Embryonic facial prominence (tissue), 1 donor: ENCODE measurements around the gene SLC4A4.

Experiments used
- DNase-seq: peaks from one replicate; pipeline ENCODE4 v3.0.0-alpha.2; 2016; ENCODE audit errors: extremely low spot score

The SLC4A4 gene

GRCh38 chr4:71338846-71339593, at the start of gene SLC4A4:
Gene SLC4A4, plus strand, starts transcription at chr4:71339020.
- DNase-seq = no peak

- DNase-seq = no peak
Measured at GRCh38 chr4:71290074-71290473, 48.7 kb upstream of the SLC4A4 start.

DNA sequence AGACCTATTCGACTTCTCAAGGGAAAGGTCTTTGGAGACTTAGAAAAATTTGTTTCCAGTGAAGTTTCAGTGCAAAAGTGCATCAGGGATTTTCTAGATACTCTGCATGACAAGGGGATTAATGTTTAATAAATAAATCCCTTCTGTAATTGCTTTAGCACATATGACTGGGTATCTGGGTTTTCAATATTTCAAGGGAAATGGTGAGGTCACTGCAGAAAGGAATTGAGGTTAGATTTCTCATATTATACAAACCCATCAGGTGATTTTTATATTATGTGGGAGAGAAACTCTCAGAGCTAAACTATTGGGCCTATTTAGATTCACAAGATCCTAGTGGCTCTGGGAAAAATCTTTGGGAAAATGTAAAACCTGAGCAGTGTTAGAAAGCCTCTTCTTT, 48.3 kb upstream of the SLC4A4 start:
- DNase-seq = no peak

- DNase-seq = no peak
Measured at GRCh38 chr4:71292228-71292627, 46.6 kb upstream of the SLC4A4 start.

- DNase-seq = no peak
Measured at GRCh38 chr4:71293705-71294104, 45.1 kb upstream of the SLC4A4 start.

DNA sequence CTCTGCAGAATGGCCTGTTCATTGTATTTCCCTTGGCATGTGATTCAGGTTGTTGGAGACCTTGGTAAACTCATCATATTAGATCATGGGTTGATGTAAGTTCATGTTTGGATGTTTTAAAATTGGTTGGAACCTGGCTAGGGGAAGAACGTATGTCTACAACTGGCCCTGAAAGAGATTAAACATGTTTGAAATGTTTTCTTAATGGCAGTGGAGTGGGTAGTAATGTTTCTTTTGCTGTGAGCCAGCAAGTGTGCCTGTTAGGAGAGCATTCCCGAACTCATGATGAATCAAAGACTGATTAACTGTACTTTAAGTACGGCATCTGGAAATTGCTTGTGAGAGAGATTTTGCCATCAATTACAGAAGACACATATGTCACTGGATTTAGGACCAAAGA, 44.5 kb upstream of the SLC4A4 start:
- DNase-seq = no peak

GRCh38 chr4:71296945-71297344, 41.9 kb upstream of the SLC4A4 start:
- DNase-seq = no peak

DNA sequence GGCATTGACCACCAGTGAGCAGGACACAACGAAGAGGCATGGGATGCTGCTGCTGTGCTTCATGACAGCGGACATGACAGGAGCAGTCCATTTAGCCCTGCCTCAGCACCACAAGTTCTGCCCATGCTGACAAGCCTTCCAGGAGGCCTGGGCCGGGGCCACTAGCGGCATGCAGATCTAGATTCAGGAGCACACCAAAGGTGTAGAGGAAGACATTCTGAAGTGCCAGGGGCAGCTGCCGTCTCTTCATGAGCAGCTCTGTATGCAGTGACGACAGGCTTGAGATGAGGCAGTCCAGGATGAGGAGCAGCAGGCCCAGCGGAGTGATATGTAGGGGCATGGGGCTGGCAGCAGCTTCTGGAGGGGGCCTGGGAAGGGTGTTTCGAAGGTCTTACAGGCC, 38.5 kb upstream of the SLC4A4 start:
- DNase-seq = no peak

DNA sequence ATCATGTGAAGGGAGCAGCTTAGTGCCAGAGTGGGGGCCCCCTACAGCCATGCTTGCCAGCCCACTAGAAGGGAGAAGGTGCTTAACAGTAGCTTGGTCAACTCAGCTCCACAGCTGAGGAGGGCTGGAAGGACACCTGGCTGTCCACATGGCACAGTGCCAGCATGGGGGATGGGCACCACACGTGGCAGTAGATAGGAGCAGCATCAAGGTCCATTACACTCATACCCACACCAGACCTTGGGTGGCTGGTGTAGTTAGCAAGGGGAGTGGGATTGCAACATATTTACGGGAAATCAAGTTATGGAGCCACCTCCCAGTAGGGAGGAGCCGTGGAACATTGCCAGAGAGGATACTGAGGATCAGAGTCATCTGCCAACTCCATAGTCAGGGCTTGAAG, 37.9 kb upstream of the SLC4A4 start:
- DNase-seq = no peak

DNA sequence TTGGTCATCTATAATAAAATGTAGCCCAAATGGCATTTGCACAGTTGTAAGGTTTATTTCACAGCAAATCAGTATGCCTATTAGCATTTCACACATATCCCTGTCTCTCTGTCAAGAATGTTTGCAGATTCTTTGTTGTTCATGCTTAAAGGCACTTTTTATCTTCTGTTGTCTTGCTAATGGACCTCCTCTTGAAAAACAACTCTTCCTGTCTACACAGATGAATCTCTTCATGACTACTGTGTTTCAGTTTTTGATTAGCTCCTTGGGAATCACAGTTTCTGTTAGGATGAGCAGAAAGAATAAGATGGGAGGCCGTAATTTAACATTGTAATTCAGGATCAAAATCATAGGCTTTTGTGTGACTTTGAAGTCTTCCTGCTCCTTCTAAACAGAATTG, 35.5 kb upstream of the SLC4A4 start:
- no peak for DNase-seq

- no peak for DNase-seq
Measured at GRCh38 chr4:71303850-71304249, 35.0 kb upstream of the SLC4A4 start.

DNA sequence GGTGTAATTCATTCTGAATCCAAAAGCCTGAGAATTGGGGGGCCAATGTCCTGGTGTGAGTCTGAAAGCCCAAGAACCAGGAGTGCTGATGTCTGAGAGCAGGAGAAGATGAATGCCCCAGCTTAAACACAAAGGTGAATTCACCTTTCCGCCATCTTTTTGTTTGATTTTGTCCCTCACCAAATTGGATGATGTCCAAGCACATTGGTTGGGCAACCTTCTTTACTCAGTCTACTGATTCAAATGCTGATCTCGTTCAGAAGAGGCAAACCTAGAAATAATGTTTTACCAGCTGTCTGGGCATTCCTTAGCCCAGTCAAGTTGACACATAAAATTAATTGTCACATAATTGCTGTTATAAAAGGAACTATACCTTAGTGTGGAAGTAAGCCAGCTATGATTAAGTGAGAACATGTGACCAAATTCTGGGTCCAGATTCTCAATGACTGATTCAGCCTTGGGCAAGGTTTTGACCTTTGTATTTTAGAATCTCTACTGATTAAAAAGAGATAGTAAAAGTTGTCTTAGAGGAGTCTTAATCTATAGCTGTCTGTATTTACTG, 34.5 kb upstream of the SLC4A4 start:
- no peak for DNase-seq

GRCh38 chr4:71307729-71308128, 31.1 kb upstream of the SLC4A4 start:
- DNase-seq = no peak

DNA sequence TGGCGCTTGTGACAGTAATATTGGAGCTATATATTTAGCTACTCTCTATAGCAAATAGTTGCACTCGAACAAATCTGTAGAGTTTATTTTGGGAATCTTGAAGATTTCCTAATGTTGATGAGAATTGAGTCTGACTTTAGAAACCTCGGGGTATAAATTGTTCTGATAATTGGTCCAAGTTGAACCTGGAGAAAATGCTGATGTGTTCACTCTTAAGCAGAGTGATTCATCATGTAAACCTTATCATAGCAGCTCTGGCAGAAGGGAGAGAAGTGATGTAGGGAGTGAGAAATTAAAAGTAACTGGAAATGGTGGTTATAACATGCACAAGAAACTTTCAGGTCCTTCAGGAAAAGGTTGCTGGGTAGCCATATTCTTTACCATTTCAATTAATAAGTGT, 16.4 kb upstream of the SLC4A4 start:
- no peak for DNase-seq

GRCh38 chr4:71333368-71333767, 5.5 kb upstream of the SLC4A4 start:
- peak; percentile 2 for DNase-seq

GRCh38 chr4:71333960-71334359, 4.9 kb upstream of the SLC4A4 start:
- peak; percentile 3 for DNase-seq

DNA sequence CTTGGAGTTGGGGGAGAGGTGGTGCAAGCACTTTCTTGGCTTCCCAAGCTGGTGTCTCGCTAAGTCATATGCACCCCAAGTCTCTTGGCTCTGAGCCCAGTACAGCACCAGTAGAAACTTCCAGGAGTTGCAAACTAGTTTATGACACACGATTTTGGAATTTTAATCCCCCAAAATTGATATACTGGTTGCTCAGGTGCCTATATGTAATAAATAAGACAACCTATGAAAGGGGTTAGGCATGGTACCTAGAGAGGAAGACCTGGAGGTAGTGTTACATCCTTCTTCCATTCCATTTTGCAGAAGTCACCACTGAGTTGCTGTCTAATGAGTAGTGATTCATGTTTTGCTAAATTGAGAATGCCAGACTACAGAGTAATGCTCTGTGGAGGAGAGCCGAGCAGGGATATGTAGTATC, 4.3 kb upstream of the SLC4A4 start:
- DNase-seq = no peak

- no peak for DNase-seq
Measured at GRCh38 chr4:71343670-71344466, 5.0 kb downstream of the SLC4A4 start.

DNA sequence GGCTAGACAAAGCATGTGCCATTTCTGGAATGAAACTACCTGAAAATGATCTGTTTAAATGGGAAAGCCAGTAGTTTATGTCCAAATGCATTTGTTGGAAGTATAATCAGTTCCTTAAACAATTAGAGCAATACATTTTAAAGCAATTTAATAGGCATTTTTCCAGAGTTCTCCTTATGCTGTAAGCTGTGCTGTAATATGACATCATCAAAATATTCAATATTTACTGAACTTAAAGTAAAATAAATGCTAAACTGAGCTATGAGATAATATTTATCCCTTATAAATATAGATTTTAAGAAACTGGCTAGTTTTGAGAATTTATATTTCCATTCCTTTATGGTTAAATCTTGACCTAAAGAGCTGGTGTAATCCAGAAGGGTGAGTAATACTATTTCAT, 7.9 kb downstream of the SLC4A4 start:
- DNase-seq = no peak

GRCh38 chr4:71348586-71348985, 9.8 kb downstream of the SLC4A4 start:
- DNase-seq = no peak

GRCh38 chr4:71355045-71355444, 16.2 kb downstream of the SLC4A4 start:
- DNase-seq = no peak

DNA sequence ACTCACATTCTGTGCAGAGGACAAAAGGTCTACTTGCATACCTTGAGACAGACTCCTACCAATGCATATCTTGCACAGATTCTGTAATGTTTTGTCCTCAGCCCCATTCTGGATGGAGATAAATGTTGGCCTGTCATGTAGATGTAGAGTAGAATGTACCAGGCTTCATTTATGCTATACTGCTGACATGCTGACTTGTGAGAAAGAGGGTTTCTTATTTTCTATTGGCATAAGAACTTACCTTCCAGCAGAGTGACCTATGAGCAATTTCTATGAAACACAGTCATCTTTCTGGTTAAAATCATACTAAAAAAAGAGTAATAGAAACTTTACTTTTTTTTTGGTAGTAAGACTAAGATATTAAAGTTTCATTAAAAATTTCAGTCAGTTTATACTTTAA, 17.2 kb downstream of the SLC4A4 start:
- DNase-seq = no peak
